ENCODE data around the gene EHBP1.

DNA sequence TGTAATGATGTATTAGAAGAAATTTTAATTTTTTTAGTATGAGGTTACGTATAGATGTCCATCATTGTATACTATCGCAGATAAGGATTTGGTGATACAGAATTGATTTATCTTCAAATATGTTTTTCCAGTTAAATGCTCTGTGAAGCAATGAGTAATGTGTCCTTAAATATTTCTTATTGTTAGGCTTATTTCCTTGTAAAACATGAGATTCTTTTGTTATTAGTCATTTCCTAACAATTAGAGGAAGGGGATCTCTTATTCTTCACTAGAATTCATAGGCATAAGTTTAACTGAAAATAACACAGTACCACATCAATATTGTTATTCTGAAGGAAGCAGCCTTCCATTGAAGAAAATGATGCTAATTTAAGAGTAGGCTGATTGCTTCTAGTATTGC is 329.7 kb downstream of the EHBP1 start:
- TF ChIP-seq, protein P1, sequence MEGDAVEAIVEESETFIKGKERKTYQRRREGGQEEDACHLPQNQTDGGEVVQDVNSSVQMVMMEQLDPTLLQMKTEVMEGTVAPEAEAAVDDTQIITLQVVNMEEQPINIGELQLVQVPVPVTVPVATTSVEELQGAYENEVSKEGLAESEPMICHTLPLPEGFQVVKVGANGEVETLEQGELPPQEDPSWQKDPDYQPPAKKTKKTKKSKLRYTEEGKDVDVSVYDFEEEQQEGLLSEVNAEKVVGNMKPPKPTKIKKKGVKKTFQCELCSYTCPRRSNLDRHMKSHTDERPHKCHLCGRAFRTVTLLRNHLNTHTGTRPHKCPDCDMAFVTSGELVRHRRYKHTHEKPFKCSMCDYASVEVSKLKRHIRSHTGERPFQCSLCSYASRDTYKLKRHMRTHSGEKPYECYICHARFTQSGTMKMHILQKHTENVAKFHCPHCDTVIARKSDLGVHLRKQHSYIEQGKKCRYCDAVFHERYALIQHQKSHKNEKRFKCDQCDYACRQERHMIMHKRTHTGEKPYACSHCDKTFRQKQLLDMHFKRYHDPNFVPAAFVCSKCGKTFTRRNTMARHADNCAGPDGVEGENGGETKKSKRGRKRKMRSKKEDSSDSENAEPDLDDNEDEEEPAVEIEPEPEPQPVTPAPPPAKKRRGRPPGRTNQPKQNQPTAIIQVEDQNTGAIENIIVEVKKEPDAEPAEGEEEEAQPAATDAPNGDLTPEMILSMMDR (IDR thresholded peaks at IDR 0.05; ENCODE audit: low read length): no peak
- TF ChIP-seq EZH2 (IDR thresholded peaks at IDR 0.05; ENCODE audit: borderline replicate concordance, low read length): no peak
